IPS DF 19.7 (cell line): Measurements from ENCODE around the gene RPS19BP1.
"Not testable (repeated sequence)": the region's sequence is repeated elsewhere in the genome, so short reads cannot be mapped to it uniquely, and the experiment has no call there.

Experiments
- DNase-seq: peaks from one replicate; pipeline ENCODE4 v3.0.0-alpha.2; 2013; ENCODE audit warnings: low read depth, low spot score

The RPS19BP1 gene

GRCh38 chr22:39528681-39529486 lies 3.7 kb downstream of the RPS19BP1 start:
- no peak for DNase-seq

GRCh38 chr22:39528080-39528661 lies 4.4 kb downstream of the RPS19BP1 start:
- no peak for DNase-seq

- no peak for DNase-seq
Measured at GRCh38 chr22:39527481-39527961, 5.0 kb downstream of the RPS19BP1 start.

GRCh38 chr22:39526736-39527171 lies 5.8 kb downstream of the RPS19BP1 start:
- DNase-seq = no peak

GRCh38 chr22:39525658-39525975 lies 6.9 kb downstream of the RPS19BP1 start:
- DNase-seq = no peak

- DNase-seq = no peak
Measured at GRCh38 chr22:39524753-39525657, 7.5 kb downstream of the RPS19BP1 start.

- DNase-seq = no peak
Measured at GRCh38 chr22:39524089-39524752, 8.3 kb downstream of the RPS19BP1 start.

- DNase-seq = no peak
Measured at GRCh38 chr22:39522567-39523300, 9.8 kb downstream of the RPS19BP1 start.

- not testable (repeated sequence) for DNase-seq
Measured at GRCh38 chr22:39522091-39522490, 10.5 kb downstream of the RPS19BP1 start.

GRCh38 chr22:39521106-39521885 lies 11.3 kb downstream of the RPS19BP1 start:
- not testable (repeated sequence) for DNase-seq

- DNase-seq = no peak
Measured at GRCh38 chr22:39520226-39521105, 12.1 kb downstream of the RPS19BP1 start, which contains the start of gene ATF4. ATF4 (plus strand) TSS chr22:39520562; CDS start chr22:39521446, 884 bp downstream.

- peak; percentile 97 for DNase-seq
Measured at GRCh38 chr22:39519681-39520225, 12.8 kb downstream of the RPS19BP1 start.

GRCh38 chr22:39518996-39519680 lies 13.4 kb downstream of the RPS19BP1 start:
- DNase-seq = no peak

- no peak for DNase-seq
Measured at GRCh38 chr22:39518144-39518786, 14.3 kb downstream of the RPS19BP1 start.

- DNase-seq = no peak
Measured at GRCh38 chr22:39517470-39517869, 15.1 kb downstream of the RPS19BP1 start.

- DNase-seq = no peak
Measured at GRCh38 chr22:39515266-39516050, 17.1 kb downstream of the RPS19BP1 start.
